Peyer's patch (tissue), 4 donors: ENCODE data around the gene SNRNP27. TPM values are rescaled to one million over a fixed set of nuclear protein-coding genes. Genes with fewer than 3 reads are reported as not detected.

Source experiments
- DNase-seq, 3 donors: peaks; one replicate each; pipeline ENCODE4 v3.0.0-alpha.2; 2017 to 2019
- H3K27ac ChIP-seq, 4 donors: fragments of 200-600 bp; sonication (generic); one replicate each; pipeline ENCODE4 v1.5.1; 2016 to 2019
- H3K27me3 ChIP-seq, 2 donors: fragments of 200-600 bp; sonication (generic); one replicate each; pipeline ENCODE4 v1.5.1; 2019
- H3K36me3 ChIP-seq, 3 donors: fragments of 200-600 bp; sonication (generic); one replicate each; pipeline ENCODE4 v1.5.1; 2016 to 2019
- H3K4me1 ChIP-seq, 4 donors: fragments of 200-600 bp; sonication (generic); one replicate each; pipeline ENCODE4 v1.5.1; 2016 to 2019
- H3K4me3 ChIP-seq, 4 donors: fragments of 200-600 bp; sonication (generic); 1 replicate in 3 of 4; 2 replicates in 1 of 4; pipeline ENCODE4 v1.5.1; 2016 to 2019; ENCODE audit warnings: mild to moderate bottlenecking in 1 of 4
- H3K9me3 ChIP-seq, 4 donors: fragments of 200-600 bp; sonication (generic); one replicate each; pipeline ENCODE4 v1.5.1; 2016 to 2019; ENCODE audit warnings: mild to moderate bottlenecking in 1 of 4
- POLR2A ChIP-seq, 2 donors: fragments of 450-650 bp; IDR thresholded peaks; one replicate each; pipeline ENCODE4 v1.5.1; 2017; ENCODE audit warnings: antibody characterized with exemption in 2 of 2, mild to moderate bottlenecking in 2 of 2, moderate library complexity in 2 of 2
- total RNA-seq, 4 donors: library from RNA; depleted of rRNA; stranded (reverse); fragments of >200 nt; gene quantifications; one replicate each; pipeline ENCODE4 v1.1.0, GENCODE V29; 2016
- TF ChIP-seq, protein P1 (sequence below), 6 experiments: fragments of 450-650 bp in 4 of 6; fragments of 200-600 bp in 2 of 6; sonication (generic) in 1 of 6; IDR thresholded peaks; one replicate each; pipeline ENCODE4 v1.5.1; 2017 to 2019; ENCODE audit warnings: antibody characterized with exemption in 6 of 6, mild to moderate bottlenecking in 3 of 6, moderate library complexity in 1 of 6

The SNRNP27 gene
- total RNA-seq, 4 donors from 2014 or later = 35.4 to 99.0 (median 53.7) TPM

DNA sequence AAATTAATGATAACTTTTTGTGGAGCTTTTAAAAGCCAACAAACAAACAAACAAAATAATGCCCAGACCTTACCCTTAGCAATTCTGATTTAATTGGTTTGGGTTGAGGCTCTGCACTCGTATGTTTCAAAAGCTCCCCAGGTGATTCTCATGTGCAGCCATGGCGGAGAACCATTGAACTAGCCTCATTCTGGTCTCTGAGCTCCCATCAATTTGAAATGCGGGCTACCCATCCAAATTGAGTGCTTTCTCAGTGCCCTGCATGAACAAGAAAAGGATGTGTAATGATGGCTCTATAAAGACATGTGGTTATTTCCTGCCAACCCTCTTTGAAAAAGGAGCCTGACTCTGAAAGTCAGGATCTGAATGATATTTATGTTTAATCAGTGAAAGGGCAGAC, 29.4 kb downstream of the SNRNP27 start:
- no peak overlapping the region for H3K27ac ChIP-seq
- H3K9me3 ChIP-seq = no peaks in the 10 kb centered on the region
- H3K27me3 ChIP-seq = no peaks in the 10 kb centered on the region
- peaks cover 0 to 74% (median 0%) of the 10 kb centered on the region in 3 donors for H3K36me3 ChIP-seq
- no peak overlapping the region for H3K4me3 ChIP-seq
- DNase-seq = no peak
- TF ChIP-seq, protein P1, sequence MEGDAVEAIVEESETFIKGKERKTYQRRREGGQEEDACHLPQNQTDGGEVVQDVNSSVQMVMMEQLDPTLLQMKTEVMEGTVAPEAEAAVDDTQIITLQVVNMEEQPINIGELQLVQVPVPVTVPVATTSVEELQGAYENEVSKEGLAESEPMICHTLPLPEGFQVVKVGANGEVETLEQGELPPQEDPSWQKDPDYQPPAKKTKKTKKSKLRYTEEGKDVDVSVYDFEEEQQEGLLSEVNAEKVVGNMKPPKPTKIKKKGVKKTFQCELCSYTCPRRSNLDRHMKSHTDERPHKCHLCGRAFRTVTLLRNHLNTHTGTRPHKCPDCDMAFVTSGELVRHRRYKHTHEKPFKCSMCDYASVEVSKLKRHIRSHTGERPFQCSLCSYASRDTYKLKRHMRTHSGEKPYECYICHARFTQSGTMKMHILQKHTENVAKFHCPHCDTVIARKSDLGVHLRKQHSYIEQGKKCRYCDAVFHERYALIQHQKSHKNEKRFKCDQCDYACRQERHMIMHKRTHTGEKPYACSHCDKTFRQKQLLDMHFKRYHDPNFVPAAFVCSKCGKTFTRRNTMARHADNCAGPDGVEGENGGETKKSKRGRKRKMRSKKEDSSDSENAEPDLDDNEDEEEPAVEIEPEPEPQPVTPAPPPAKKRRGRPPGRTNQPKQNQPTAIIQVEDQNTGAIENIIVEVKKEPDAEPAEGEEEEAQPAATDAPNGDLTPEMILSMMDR (IDR thresholded peaks at IDR 0.05) = no peak
- TF ChIP-seq POLR2A (IDR thresholded peaks at IDR 0.05) = no peak
- H3K4me1 ChIP-seq = no peaks in the 10 kb centered on the region

DNA sequence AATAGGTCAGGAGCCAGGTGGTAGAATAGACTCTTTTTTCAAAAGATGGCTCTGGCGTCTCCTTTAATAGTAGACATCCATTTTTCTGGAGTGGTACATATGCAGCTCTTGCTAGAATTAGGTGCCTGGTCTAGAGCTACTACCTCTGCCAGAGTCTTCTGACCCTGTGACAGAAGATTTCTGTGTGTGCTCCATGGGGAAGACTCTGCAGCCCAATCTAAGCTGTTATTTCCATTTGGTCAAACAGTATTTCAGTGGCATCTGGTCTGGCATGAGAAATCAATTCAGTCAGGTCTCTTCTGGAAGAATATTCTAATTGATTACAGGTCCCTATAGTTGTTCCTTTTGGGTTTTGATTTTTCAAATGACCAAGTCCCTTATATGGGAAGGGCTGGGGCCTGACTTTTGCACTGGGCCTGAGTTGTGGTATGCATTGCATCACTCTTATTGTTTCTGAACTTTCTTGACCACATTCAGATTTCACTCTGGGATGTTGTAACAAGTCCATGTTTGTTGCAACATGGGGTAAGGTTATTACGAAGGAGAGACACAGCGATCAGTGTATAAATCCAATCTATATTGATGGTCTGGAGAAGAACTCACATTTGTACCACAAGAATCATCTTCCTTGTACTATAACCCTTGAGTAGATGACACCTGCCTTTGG, 33.2 kb downstream of the SNRNP27 start:
- no peak for TF ChIP-seq POLR2A (IDR thresholded peaks at IDR 0.05)
- TF ChIP-seq, protein P1 (IDR thresholded peaks at IDR 0.05) = no peak
- H3K4me3 ChIP-seq = no peak overlapping the region
- H3K36me3 ChIP-seq = peaks cover 0 to 52% (median 0%) of the 10 kb centered on the region in 3 donors
- H3K4me1 ChIP-seq = peaks cover 0 to 3% (median 0%) of the 10 kb centered on the region in 4 donors
- H3K27me3 ChIP-seq = no peaks in the 10 kb centered on the region
- DNase-seq = no peak
- H3K9me3 ChIP-seq = no peaks in the 10 kb centered on the region
- H3K27ac ChIP-seq = no peak overlapping the region

DNA sequence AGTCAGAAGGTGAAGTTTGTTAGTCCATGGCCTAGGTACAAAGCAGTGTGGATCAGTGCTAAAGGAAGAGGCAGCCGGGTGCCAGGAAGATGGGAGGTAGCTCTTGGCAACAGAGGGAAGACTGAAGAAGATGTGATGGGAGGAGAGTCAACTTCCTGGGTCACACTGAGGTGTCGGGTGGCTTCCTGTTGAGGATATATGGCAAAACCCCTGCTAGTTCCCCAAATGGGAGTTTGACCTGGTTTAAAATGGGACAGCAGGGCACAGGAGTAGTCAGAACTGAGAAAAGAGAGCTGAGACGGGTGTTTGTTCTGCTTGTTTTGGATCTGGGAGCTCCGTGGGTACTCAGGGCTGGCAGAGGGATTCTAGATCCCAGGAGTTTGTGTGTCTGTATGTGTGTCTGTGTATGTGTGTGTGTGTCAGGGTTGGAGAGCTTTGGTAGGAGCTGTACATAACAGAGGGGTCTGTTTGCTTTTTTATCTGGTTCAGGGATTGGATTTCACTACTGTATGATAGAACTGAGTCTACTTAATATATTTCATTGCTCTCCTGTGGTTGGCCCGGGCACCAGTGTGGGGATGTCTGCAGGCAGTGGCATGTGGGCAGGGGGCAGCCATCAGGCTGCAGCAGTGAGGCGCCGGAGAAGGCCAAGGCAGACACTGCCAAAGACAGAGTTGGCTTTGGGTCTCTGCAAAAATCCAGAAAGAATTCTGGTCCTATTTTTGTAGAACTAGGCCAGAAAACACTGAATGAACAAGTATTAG, 38.3 kb downstream of the SNRNP27 start:
- Histone ChIP-seq H3K36me3 (peaks cover 0 to 42% (median 7%) of the 10 kb centered on the region in 3 donors), H3K9me3 (no peaks in the 10 kb centered on the region), H3K27ac (peak overlapping the region in 2 of 4 donors; percentile 1 to 60), H3K4me1 (peaks cover 0 to 15% (median 3%) of the 10 kb centered on the region in 4 donors), H3K27me3 (no peaks in the 10 kb centered on the region), H3K4me3 (no peak overlapping the region)
- DNase-seq = no peak
- TF ChIP-seq POLR2A (IDR thresholded peaks at IDR 0.05) = no peak
- TF ChIP-seq, protein P1 (IDR thresholded peaks at IDR 0.05) = no peak

DNA sequence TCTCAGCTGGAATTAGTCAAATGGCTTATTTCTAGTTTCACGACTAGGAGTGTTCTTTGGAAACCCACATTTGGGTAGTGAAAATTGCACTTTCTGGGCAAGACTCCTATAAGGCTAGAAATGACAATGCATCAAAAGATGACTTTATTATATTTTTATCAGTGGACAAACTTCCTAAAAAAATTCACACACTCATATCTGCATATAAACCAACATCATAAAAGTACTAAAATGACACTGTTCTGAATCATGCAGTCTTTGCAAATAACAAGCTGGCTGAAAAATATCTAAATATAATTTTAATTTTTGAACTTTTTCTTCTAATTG, 38.8 kb downstream of the SNRNP27 start:
- Histone ChIP-seq H3K9me3 (no peaks in the 10 kb centered on the region), H3K36me3 (peaks cover 0 to 42% (median 7%) of the 10 kb centered on the region in 3 donors), H3K27me3 (no peaks in the 10 kb centered on the region), H3K27ac (peak overlapping the region in 1 of 4 donors; percentile 60), H3K4me1 (peaks cover 0 to 15% (median 3%) of the 10 kb centered on the region in 4 donors), H3K4me3 (no peak overlapping the region)
- no peak for DNase-seq
- TF ChIP-seq, protein P1 (IDR thresholded peaks at IDR 0.05) = no peak
- TF ChIP-seq POLR2A (IDR thresholded peaks at IDR 0.05) = no peak

DNA sequence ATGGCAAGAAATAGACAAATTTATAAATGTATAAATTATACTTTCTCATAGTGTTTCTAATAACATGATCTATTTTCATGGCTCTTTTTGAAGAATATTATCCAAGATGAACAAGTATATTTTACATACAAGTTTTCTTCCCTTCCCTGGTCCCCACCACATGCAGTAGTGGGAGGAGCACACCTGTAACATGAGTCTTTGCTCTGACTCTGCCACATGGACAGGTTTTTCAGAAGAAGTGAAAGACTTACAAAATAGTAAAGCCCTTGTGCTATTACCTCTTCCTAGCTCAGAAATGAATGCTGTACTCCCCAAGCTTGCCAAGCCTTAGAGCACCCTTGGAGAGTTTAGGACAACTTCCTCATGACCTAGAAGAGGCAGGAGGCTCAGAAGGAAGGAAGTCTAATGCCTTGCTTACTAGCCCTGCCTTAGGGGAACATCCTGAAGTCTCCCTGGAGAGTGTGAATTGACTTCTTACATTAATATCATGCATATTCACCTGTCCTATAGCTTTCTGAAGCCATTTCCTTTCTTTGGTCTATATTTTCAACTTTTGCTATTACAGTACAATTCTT, 39.6 kb downstream of the SNRNP27 start:
- H3K4me3 ChIP-seq = no peak overlapping the region
- DNase-seq = no peak
- peak overlapping the region in 3 of 4 donors; percentile 42 to 86 (median 77) for H3K27ac ChIP-seq
- H3K4me1 ChIP-seq = peaks cover 0 to 15% (median 3%) of the 10 kb centered on the region in 4 donors
- H3K36me3 ChIP-seq = peaks cover 0 to 50% (median 7%) of the 10 kb centered on the region in 3 donors
- no peak for TF ChIP-seq POLR2A (IDR thresholded peaks at IDR 0.05)
- TF ChIP-seq, protein P1 (IDR thresholded peaks at IDR 0.05) = no peak
- H3K27me3 ChIP-seq = no peaks in the 10 kb centered on the region
- no peaks in the 10 kb centered on the region for H3K9me3 ChIP-seq
